Endothelial cell (in vitro differentiated cells): ENCODE results near the gene CAGE1. TPM values are rescaled to one million over a fixed set of nuclear protein-coding genes. Genes with fewer than 3 reads are reported as not detected.
"Not testable (repeated sequence)": the region's sequence is repeated elsewhere in the genome, so short reads cannot be mapped to it uniquely, and the experiment has no call there.

ENCODE experiments used
- DNase-seq: peaks from one replicate; pipeline ENCODE4 v3.0.0; 2021; ENCODE audit warnings: low spot score
- H3K27ac Mint-ChIP-seq: one replicate; pipeline ENCODE4 v1.8.0; 2021; ENCODE audit warnings: mixed read lengths, inconsistent platforms; ENCODE audit not compliant: unreplicated experiment
- H3K27me3 Mint-ChIP-seq: one replicate; pipeline ENCODE4 v1.8.0; 2021; ENCODE audit warnings: mild to moderate bottlenecking, moderate library complexity, mixed read lengths, inconsistent platforms; ENCODE audit not compliant: unreplicated experiment
- H3K36me3 Mint-ChIP-seq: one replicate; pipeline ENCODE4 v1.8.0; 2021; ENCODE audit warnings: mild to moderate bottlenecking, low read depth, mixed read lengths, inconsistent platforms; ENCODE audit not compliant: unreplicated experiment
- H3K4me1 Mint-ChIP-seq: one replicate; pipeline ENCODE4 v1.8.0; 2021; ENCODE audit warnings: mild to moderate bottlenecking, mixed read lengths, inconsistent platforms; ENCODE audit not compliant: unreplicated experiment
- H3K4me3 Mint-ChIP-seq: one replicate; pipeline ENCODE4 v1.8.0; 2021; ENCODE audit warnings: mild to moderate bottlenecking, mixed read lengths, inconsistent platforms; ENCODE audit not compliant: unreplicated experiment
- H3K9me3 Mint-ChIP-seq: one replicate; pipeline ENCODE4 v1.8.0; 2021; ENCODE audit warnings: mixed read lengths, inconsistent platforms; ENCODE audit not compliant: unreplicated experiment
- CTCF ChIP-seq: fragments of 200-600 bp; sonication (generic); IDR thresholded peaks from one replicate; pipeline ENCODE4 v1.5.0; 2021; ENCODE audit warnings: antibody characterized with exemption; ENCODE audit not compliant: unreplicated experiment
- total RNA-seq: library from RNA; stranded (reverse); fragmentation: NEBNext Ultra II Directional; extraction: Animal tissue kit (Norgen Biotek cat#: 25700); gene quantifications from one replicate; pipeline ENCODE4 v1.2.1, GENCODE V29; 2021; ENCODE audit not compliant: unreplicated experiment

The CAGE1 gene
- total RNA-seq, 1 donor from 2014 or later = not detected

GRCh38 chr6:7317538-7317937 lies 72.0 kb downstream of the CAGE1 start:
- Mint-ChIP-seq H3K4me3 (no peak overlapping the region), H3K4me1 (no peaks in the 10 kb centered on the region), H3K27ac (no peak overlapping the region), H3K36me3 (no peaks in the 10 kb centered on the region), H3K9me3 (no peaks in the 10 kb centered on the region), H3K27me3 (no peaks in the 10 kb centered on the region)
- DNase-seq = no peak
- no peak for TF ChIP-seq CTCF

GRCh38 chr6:7316658-7317533 lies 72.6 kb downstream of the CAGE1 start:
- Mint-ChIP-seq H3K4me3 (no peak overlapping the region), H3K36me3 (peaks cover 5% of the 10 kb centered on the region), H3K4me1 (peaks cover 5% of the 10 kb centered on the region), H3K27me3 (peaks cover 3% of the 10 kb centered on the region), H3K27ac (no peak overlapping the region), H3K9me3 (no peaks in the 10 kb centered on the region)
- TF ChIP-seq CTCF = no peak
- no peak for DNase-seq

GRCh38 chr6:7315948-7316365 lies 73.6 kb downstream of the CAGE1 start:
- Mint-ChIP-seq H3K36me3 (peaks cover 5% of the 10 kb centered on the region), H3K9me3 (no peaks in the 10 kb centered on the region), H3K4me3 (no peak overlapping the region), H3K27ac (no peak overlapping the region), H3K4me1 (peaks cover 14% of the 10 kb centered on the region), H3K27me3 (peaks cover 3% of the 10 kb centered on the region)
- no peak for TF ChIP-seq CTCF
- DNase-seq = no peak

GRCh38 chr6:7315087-7315947 lies 74.2 kb downstream of the CAGE1 start:
- not testable (repeated sequence) for H3K36me3 Mint-ChIP-seq, DNase-seq, H3K27me3 Mint-ChIP-seq, H3K4me3 Mint-ChIP-seq, H3K27ac Mint-ChIP-seq, H3K9me3 Mint-ChIP-seq
- peaks cover 15% of the 10 kb centered on the region for H3K4me1 Mint-ChIP-seq

GRCh38 chr6:7314414-7314813 lies 75.1 kb downstream of the CAGE1 start:
- H3K9me3 Mint-ChIP-seq = no peaks in the 10 kb centered on the region
- H3K4me1 Mint-ChIP-seq = peaks cover 17% of the 10 kb centered on the region
- peaks cover 3% of the 10 kb centered on the region for H3K27me3 Mint-ChIP-seq
- H3K36me3 Mint-ChIP-seq = peaks cover 8% of the 10 kb centered on the region
- no peak overlapping the region for H3K27ac Mint-ChIP-seq
- DNase-seq = no peak
- TF ChIP-seq CTCF = no peak
- peak overlapping the region; percentile 92 for H3K4me3 Mint-ChIP-seq
